ENCODE results near the gene CNOT2.
"Not testable (repeated sequence)": the region's sequence is repeated elsewhere in the genome, so short reads cannot be mapped to it uniquely, and the experiment has no call there.

CNOT2 gene

GRCh38 chr12:70366581-70367257 lies 123.5 kb downstream of the CNOT2 start:
- DNase-seq: peak in 2 of 3 donors; percentile 32 to 37

GRCh38 chr12:70367258-70368141 lies 124.3 kb downstream of the CNOT2 start:
- DNase-seq: peak in 1 of 3 donors; percentile 7

- no peak for DNase-seq
Observed at GRCh38 chr12:70372881-70373280, 129.6 kb downstream of the CNOT2 start.

- no peak for DNase-seq
Observed at GRCh38 chr12:70379846-70380245, 136.6 kb downstream of the CNOT2 start.

- no peak for DNase-seq
Observed at GRCh38 chr12:70383484-70383883, 140.3 kb downstream of the CNOT2 start.

- no peak for DNase-seq
Observed at GRCh38 chr12:70383886-70384285, 140.7 kb downstream of the CNOT2 start.

GRCh38 chr12:70386771-70387170 lies 143.5 kb downstream of the CNOT2 start:
- DNase-seq: no peak

GRCh38 chr12:70389678-70390077 lies 146.4 kb downstream of the CNOT2 start:
- DNase-seq: no peak

GRCh38 chr12:70392631-70393030 lies 149.4 kb downstream of the CNOT2 start:
- DNase-seq: not testable (repeated sequence)

GRCh38 chr12:70393787-70394499 lies 150.7 kb downstream of the CNOT2 start:
- no peak for DNase-seq

GRCh38 chr12:70398002-70398401 lies 154.8 kb downstream of the CNOT2 start:
- DNase-seq: no peak

GRCh38 chr12:70398862-70399261 lies 155.6 kb downstream of the CNOT2 start:
- no peak for DNase-seq

GRCh38 chr12:70399311-70399710 lies 156.1 kb downstream of the CNOT2 start:
- DNase-seq: no peak

- no peak for DNase-seq
Observed at GRCh38 chr12:70400124-70400523, 156.9 kb downstream of the CNOT2 start.

- DNase-seq: no peak
Observed at GRCh38 chr12:70402597-70402996, 159.4 kb downstream of the CNOT2 start.

GRCh38 chr12:70403826-70404225 lies 160.6 kb downstream of the CNOT2 start:
- no peak for DNase-seq

Data from suppressor macrophage treated with lipopolysaccharide for 1 hour (primary cell).